H9 (cell line): ENCODE results near the gene PDK2. TPM values are rescaled to one million over a fixed set of nuclear protein-coding genes. Genes with fewer than 3 reads are reported as not detected.
A peak's percentile ranks its signal among the peaks of the same experiment; 100 is the strongest.

Experiments
- DNase-seq: peaks from one replicate; pipeline ENCODE4 v3.0.0-alpha.2; 2017
- H2AFZ ChIP-seq: one replicate; pipeline ENCODE4 v1.6.1; 2013; ENCODE audit warnings: mild to moderate bottlenecking, low read length, control low read depth, moderate library complexity
- H2AK5ac ChIP-seq: 2 replicates; pipeline ENCODE4 v1.6.1; 2013; ENCODE audit warnings: low read length, control low read depth, mixed read lengths; ENCODE audit not compliant: insufficient read length
- H2BK120ac ChIP-seq: one replicate; pipeline ENCODE4 v1.6.1; 2013; ENCODE audit warnings: low read depth, mild to moderate bottlenecking, low read length, control low read depth, inconsistent platforms; ENCODE audit not compliant: poor library complexity, severe bottlenecking
- H2BK12ac ChIP-seq: 2 replicates; pipeline ENCODE4 v1.6.1; 2013; ENCODE audit warnings: low read length, control low read depth, mixed read lengths, low read depth; ENCODE audit not compliant: insufficient read length
- H2BK15ac ChIP-seq: 2 replicates; pipeline ENCODE4 v1.6.1; 2013; ENCODE audit warnings: low read depth, low read length, control low read depth
- H2BK20ac ChIP-seq: one replicate; pipeline ENCODE4 v1.6.1; 2013; ENCODE audit warnings: low read depth, mild to moderate bottlenecking, low read length, control low read depth, inconsistent platforms; ENCODE audit not compliant: poor library complexity, severe bottlenecking
- H2BK5ac ChIP-seq: 2 replicates; pipeline ENCODE4 v1.6.1; 2013; ENCODE audit warnings: low read length, control low read depth, mixed read lengths; ENCODE audit not compliant: insufficient read length
- H3K14ac ChIP-seq: 2 replicates; pipeline ENCODE4 v1.6.1; 2013; ENCODE audit warnings: low read length, control low read depth; ENCODE audit not compliant: insufficient read depth
- H3K18ac ChIP-seq: 2 replicates; pipeline ENCODE4 v1.6.1; 2013; ENCODE audit warnings: low read depth, mild to moderate bottlenecking, mixed read lengths, low read length, control low read depth; ENCODE audit not compliant: insufficient read length
- H3K23ac ChIP-seq: 2 replicates; pipeline ENCODE4 v1.6.1; 2013; ENCODE audit warnings: low read length, control low read depth, mixed read lengths, low read depth; ENCODE audit not compliant: insufficient read length
- H3K23me2 ChIP-seq: 2 replicates; pipeline ENCODE4 v1.6.1; 2013; ENCODE audit warnings: low read depth, mild to moderate bottlenecking, mixed read lengths, low read length, control low read depth; ENCODE audit not compliant: insufficient read length, poor library complexity, severe bottlenecking
- H3K27ac ChIP-seq: 2 replicates; pipeline ENCODE4 v1.5.1; 2013; ENCODE audit warnings: low read length, control low read depth, mixed read lengths, low read depth; ENCODE audit not compliant: insufficient read length
- H3K27me3 ChIP-seq: 2 replicates; pipeline ENCODE4 v1.6.1; 2013; ENCODE audit warnings: low read length, control low read depth, inconsistent platforms; ENCODE audit not compliant: insufficient read depth
- H3K4ac ChIP-seq: 2 replicates; pipeline ENCODE4 v1.6.1; 2013; ENCODE audit warnings: low read depth, mild to moderate bottlenecking, control low read depth, inconsistent platforms, low read length, moderate library complexity
- H3K4me1 ChIP-seq: 2 replicates; pipeline ENCODE4 v1.6.1; 2013; ENCODE audit warnings: low read length, control low read depth, inconsistent platforms; ENCODE audit not compliant: insufficient read depth
- H3K4me2 ChIP-seq: 2 replicates; pipeline ENCODE4 v1.6.1; 2013; ENCODE audit warnings: low read length, control low read depth, mixed read lengths; ENCODE audit not compliant: insufficient read length, insufficient read depth
- H3K56ac ChIP-seq: 2 replicates; pipeline ENCODE4 v1.6.1; 2013; ENCODE audit warnings: low read depth, mild to moderate bottlenecking, mixed read lengths, low read length, control low read depth; ENCODE audit not compliant: insufficient read length
- H3K79me1 ChIP-seq: 2 replicates; pipeline ENCODE4 v1.6.1; 2013; ENCODE audit warnings: low read depth, mild to moderate bottlenecking, moderate library complexity, low read length, control low read depth, inconsistent platforms; ENCODE audit not compliant: insufficient read depth, poor library complexity, severe bottlenecking
- H3K79me2 ChIP-seq: 2 replicates; pipeline ENCODE4 v1.6.1; 2013; ENCODE audit warnings: low read length, control low read depth, inconsistent platforms; ENCODE audit not compliant: insufficient read depth
- H3K9ac ChIP-seq: 2 replicates; pipeline ENCODE4 v1.6.1; 2013; ENCODE audit warnings: low read length, control low read depth, mixed read lengths; ENCODE audit not compliant: insufficient read length; ENCODE audit errors: extremely low read depth
- H3K9me3 ChIP-seq: one replicate; pipeline ENCODE4 v1.6.1; 2013; ENCODE audit warnings: low read depth, low read length, inconsistent platforms; ENCODE audit not compliant: control insufficient read depth
- H3T11ph ChIP-seq: one replicate; pipeline ENCODE4 v1.6.1; 2013; ENCODE audit warnings: mild to moderate bottlenecking, low read length, control low read depth, inconsistent platforms
- H4K20me1 ChIP-seq: one replicate; pipeline ENCODE4 v1.6.1; 2013; ENCODE audit not compliant: control insufficient read depth, insufficient read length, insufficient read depth
- H4K5ac ChIP-seq: 2 replicates; pipeline ENCODE4 v1.6.1; 2013; ENCODE audit warnings: low read depth, mild to moderate bottlenecking, mixed read lengths, low read length, control low read depth; ENCODE audit not compliant: insufficient read length
- H4K8ac ChIP-seq: replicated peaks from 2 replicates; pipeline ENCODE4 v1.6.1; 2013; ENCODE audit warnings: low read length, control low read depth, mixed read lengths, low read depth; ENCODE audit not compliant: insufficient read length
- H4K91ac ChIP-seq: 2 replicates; pipeline ENCODE4 v1.6.1; 2013; ENCODE audit warnings: low read depth, mild to moderate bottlenecking, moderate library complexity, mixed read lengths, low read length, control low read depth; ENCODE audit not compliant: insufficient read length
- H3K27ac Mint-ChIP-seq, 3 experiments: 2 replicates in 2 of 3; 3 replicates in 1 of 3; pipeline ENCODE4 v1.8.0; 2020 to 2021; ENCODE audit warnings: mixed read lengths in 3 of 3, mild to moderate bottlenecking in 1 of 3, moderate library complexity in 1 of 3
- H3K27me3 Mint-ChIP-seq: 2 replicates; pipeline ENCODE4 v1.8.0; 2021; ENCODE audit warnings: low read depth, mild to moderate bottlenecking, moderate library complexity, mixed read lengths
- H3K36me3 Mint-ChIP-seq, 3 experiments: 2 replicates in 2 of 3; 3 replicates in 1 of 3; pipeline ENCODE4 v1.8.0; 2020 to 2021; ENCODE audit warnings: low read depth in 3 of 3, mixed read lengths in 3 of 3; ENCODE audit not compliant: insufficient read depth in 1 of 3
- H3K4me1 Mint-ChIP-seq, 2 experiments: 2 replicates each; pipeline ENCODE4 v1.8.0; 2020; ENCODE audit warnings: mixed read lengths in 2 of 2
- H3K4me3 Mint-ChIP-seq, 2 experiments: 2 replicates in 1 of 2; 3 replicates in 1 of 2; pipeline ENCODE4 v1.8.0; 2020 to 2021; ENCODE audit warnings: mild to moderate bottlenecking in 2 of 2, mixed read lengths in 2 of 2, moderate library complexity in 1 of 2
- H3K9me3 Mint-ChIP-seq, 2 experiments: 2 replicates in 1 of 2; 3 replicates in 1 of 2; pipeline ENCODE4 v1.8.0; 2020; ENCODE audit warnings: mild to moderate bottlenecking in 2 of 2, mixed read lengths in 2 of 2, moderate library complexity in 1 of 2
- WGBS: extraction: QIAGEN DNeasy Blood & Tissue Kit; methylation state at CpG from one replicate; pipeline ENCODE4 v1.1.7; 2013; ENCODE audit warnings: missing lambda C conversion rate, low lambda C conversion rate, mixed read lengths; ENCODE audit not compliant: insufficient read length; ENCODE audit errors: extremely low coverage; 5-methylcytosine and 5-hydroxymethylcytosine counted together
- total RNA-seq: library from RNA; stranded (reverse); gene quantifications from 2 replicates; pipeline ENCODE4 v1.2.1, GENCODE V29; 2021
- TF ChIP-seq, protein P1 (sequence below): fragments of 200-600 bp; sonication (generic); conservative IDR thresholded peaks from 3 replicates; pipeline ENCODE4 v1.8.0; 2021; ENCODE audit warnings: antibody characterized with exemption, mild to moderate bottlenecking

PDK2 gene
- total RNA-seq, 1 experiment from 2014 or later = 19.9 TPM

DNA sequence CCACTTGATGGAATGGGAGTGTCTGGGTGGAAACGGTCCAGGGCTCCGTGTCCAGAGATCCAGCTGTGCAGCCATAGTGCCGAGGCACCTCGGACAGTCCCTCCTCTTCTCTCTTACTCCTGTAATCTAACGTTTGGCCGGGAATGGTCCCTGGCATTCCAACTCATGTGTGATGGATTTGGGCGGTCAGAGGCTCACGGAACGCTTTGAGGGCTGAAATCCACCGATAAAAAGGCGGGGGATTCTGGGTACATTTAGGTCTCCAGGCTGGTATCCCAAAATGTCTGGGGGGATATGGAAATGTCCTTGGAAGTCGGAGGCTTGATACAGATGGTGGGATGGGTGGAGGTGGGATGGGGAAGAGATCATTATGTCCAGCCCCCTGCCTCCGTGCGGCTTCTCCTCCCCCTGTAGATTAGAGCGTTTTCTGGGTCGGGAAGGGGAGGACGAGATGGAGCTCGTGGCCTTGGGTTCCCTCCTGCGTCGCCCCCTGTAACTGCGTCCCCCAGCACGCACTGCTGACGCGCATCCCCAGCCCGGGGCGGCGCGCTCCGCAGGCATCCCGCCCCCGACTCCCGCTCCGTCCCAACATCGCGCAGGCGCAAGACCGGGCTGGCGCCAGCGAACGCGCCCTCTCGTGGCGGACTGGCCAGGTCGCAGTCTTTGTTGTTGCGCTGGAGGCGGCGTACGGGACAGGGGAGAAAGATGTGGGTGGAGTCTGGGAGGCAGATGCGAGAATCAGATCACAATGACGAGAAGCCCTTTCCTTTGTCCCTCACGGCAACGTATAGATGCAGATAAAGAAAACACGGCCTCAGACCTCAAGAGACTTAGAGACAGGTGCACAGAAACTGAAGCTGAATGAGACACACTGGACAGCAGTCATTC, 66.1 kb downstream of the PDK2 start:
- Histone ChIP-seq H2BK12ac (no peak overlapping the region), H2BK5ac (no peak overlapping the region), H2BK20ac (no peak overlapping the region), H2AK5ac (no peak overlapping the region), H3K56ac (no peak overlapping the region), H3K9ac (no peak overlapping the region), H3K79me1 (no peaks in the 10 kb centered on the region), H3K14ac (peak overlapping the region; percentile 21; the same call in 1 of the 2 replicates), H4K20me1 (no peaks in the 10 kb centered on the region), H4K8ac (no peak overlapping the region), H3K27ac (no peak overlapping the region), H4K5ac (no peak overlapping the region), H3K18ac (peak overlapping the region; percentile 5), H4K91ac (no peak overlapping the region), H2AFZ (peak overlapping the region; percentile 50), H3K9me3 (no peaks in the 10 kb centered on the region), H3T11ph (no peak overlapping the region), H3K79me2 (no peaks in the 10 kb centered on the region), H2BK120ac (no peak overlapping the region), H3K4me2 (peak overlapping the region; percentile 53), H3K4ac (no peak overlapping the region), H3K23ac (no peak overlapping the region), H2BK15ac (no peak overlapping the region), H3K23me2 (peaks cover 13% of the 10 kb centered on the region), H3K27me3 (no peaks in the 10 kb centered on the region; the same call in 1 of the 2 replicates), H3K4me1 (no peaks in the 10 kb centered on the region)
- peaks cover 32% of the 10 kb centered on the region for H3K27me3 Mint-ChIP-seq
- DNase-seq = peak; percentile 98
- H3K4me3 Mint-ChIP-seq = peak overlapping the region; percentile 66 to 88
- WGBS = no CpG with 5 or more reads among the region's 53 CpGs
- TF ChIP-seq, protein P1, sequence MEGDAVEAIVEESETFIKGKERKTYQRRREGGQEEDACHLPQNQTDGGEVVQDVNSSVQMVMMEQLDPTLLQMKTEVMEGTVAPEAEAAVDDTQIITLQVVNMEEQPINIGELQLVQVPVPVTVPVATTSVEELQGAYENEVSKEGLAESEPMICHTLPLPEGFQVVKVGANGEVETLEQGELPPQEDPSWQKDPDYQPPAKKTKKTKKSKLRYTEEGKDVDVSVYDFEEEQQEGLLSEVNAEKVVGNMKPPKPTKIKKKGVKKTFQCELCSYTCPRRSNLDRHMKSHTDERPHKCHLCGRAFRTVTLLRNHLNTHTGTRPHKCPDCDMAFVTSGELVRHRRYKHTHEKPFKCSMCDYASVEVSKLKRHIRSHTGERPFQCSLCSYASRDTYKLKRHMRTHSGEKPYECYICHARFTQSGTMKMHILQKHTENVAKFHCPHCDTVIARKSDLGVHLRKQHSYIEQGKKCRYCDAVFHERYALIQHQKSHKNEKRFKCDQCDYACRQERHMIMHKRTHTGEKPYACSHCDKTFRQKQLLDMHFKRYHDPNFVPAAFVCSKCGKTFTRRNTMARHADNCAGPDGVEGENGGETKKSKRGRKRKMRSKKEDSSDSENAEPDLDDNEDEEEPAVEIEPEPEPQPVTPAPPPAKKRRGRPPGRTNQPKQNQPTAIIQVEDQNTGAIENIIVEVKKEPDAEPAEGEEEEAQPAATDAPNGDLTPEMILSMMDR = peak; percentile 92
- peaks cover 10 to 25% of the 10 kb centered on the region in 2 experiments for H3K4me1 Mint-ChIP-seq
- no peaks in the 10 kb centered on the region for H3K36me3 Mint-ChIP-seq
- peak overlapping the region in 2 of 3 experiments; percentile 70 to 76; a peak in 5 of 7 replicates for H3K27ac Mint-ChIP-seq
- H3K9me3 Mint-ChIP-seq = no peaks in the 10 kb centered on the region

Other genes with a start within 250 kb of the PDK2 start
- not detected in 2 replicates for gene TAC4, start 247.3 kb upstream of the PDK2 start, total RNA-seq
- gene DLX4, start 126.2 kb upstream of the PDK2 start, total RNA-seq = 1.7 and 2.5 TPM in 2 replicates
- 1.1 and 1.2 TPM in 2 replicates for gene DLX3, start 100.1 kb upstream of the PDK2 start, total RNA-seq
- 22.5 and 22.7 TPM in 2 replicates for gene ITGA3, start 39.2 kb upstream of the PDK2 start, total RNA-seq
- 4.8 and 5.9 TPM in 2 replicates for gene SAMD14, start 34.8 kb downstream of the PDK2 start, total RNA-seq
- gene PPP1R9B, start 55.3 kb downstream of the PDK2 start, total RNA-seq = 23.0 and 25.8 TPM in 2 replicates
- 0.24 TPM in 1 of 2 replicates, not detected in the other for gene SGCA, start 70.7 kb downstream of the PDK2 start, total RNA-seq
- 104 and 112 TPM in 2 replicates for gene COL1A1, start 106.3 kb downstream of the PDK2 start, total RNA-seq
- 10.9 and 11.2 TPM in 2 replicates for gene TMEM92, start 179.1 kb downstream of the PDK2 start, total RNA-seq